Endometrium (tissue), 2 donors: ENCODE measurements around the gene TSPYL4.
"Not testable (repeated sequence)": the region's sequence is repeated elsewhere in the genome, so short reads cannot be mapped to it uniquely, and the experiment has no call there.

ENCODE experiments used
- FAIRE-seq: peaks from 2 replicates; lab custom pipeline; 2012; peaks lifted over from hg19 to GRCh38; lab: Jason Lieb, UNC
- donor health status: control.
- donor health status: control.

The TSPYL4 gene

GRCh38 chr6:116253505-116254296 lies at the start of gene TSPYL4:
TSPYL4 (minus strand) TSS chr6:116254075; CDS start chr6:116254008, 67 bp downstream.
- FAIRE-seq: peak; percentile 72

- FAIRE-seq: no peak
Measured at GRCh38 chr6:116301104-116301503, 47.2 kb upstream of the TSPYL4 start.

- FAIRE-seq: no peak
Measured at GRCh38 chr6:116300566-116300965, 46.7 kb upstream of the TSPYL4 start.

GRCh38 chr6:116298973-116299372 lies 45.1 kb upstream of the TSPYL4 start:
- no peak for FAIRE-seq

- FAIRE-seq: no peak
Measured at GRCh38 chr6:116298273-116298672, 44.4 kb upstream of the TSPYL4 start.

- FAIRE-seq: no peak
Measured at GRCh38 chr6:116292553-116292952, 38.7 kb upstream of the TSPYL4 start.

- FAIRE-seq: no peak
Measured at GRCh38 chr6:116291701-116292396, 38.0 kb upstream of the TSPYL4 start.

- FAIRE-seq: no peak
Measured at GRCh38 chr6:116290799-116291198, 36.9 kb upstream of the TSPYL4 start.

GRCh38 chr6:116289876-116290275 lies 36.0 kb upstream of the TSPYL4 start:
- FAIRE-seq: no peak

- peak; percentile 94 for FAIRE-seq
Measured at GRCh38 chr6:116287689-116288282, 33.9 kb upstream of the TSPYL4 start.

- FAIRE-seq: no peak
Measured at GRCh38 chr6:116286773-116287358, 33.0 kb upstream of the TSPYL4 start.

- not testable (repeated sequence) for FAIRE-seq
Measured at GRCh38 chr6:116284984-116285383, 31.1 kb upstream of the TSPYL4 start.

GRCh38 chr6:116283191-116283590 lies 29.3 kb upstream of the TSPYL4 start:
- FAIRE-seq: no peak

GRCh38 chr6:116282698-116283097 lies 28.8 kb upstream of the TSPYL4 start:
- no peak for FAIRE-seq

- FAIRE-seq: no peak
Measured at GRCh38 chr6:116280933-116281316, 27.1 kb upstream of the TSPYL4 start.

- no peak for FAIRE-seq
Measured at GRCh38 chr6:116280161-116280932, 26.5 kb upstream of the TSPYL4 start.

GRCh38 chr6:116279232-116280160 lies 25.6 kb upstream of the TSPYL4 start, which contains the start of gene TSPYL1:
TSPYL1 (minus strand) TSS chr6:116279930; CDS start chr6:116279830, 100 bp downstream.
- peak; percentile 96 for FAIRE-seq

GRCh38 chr6:116278854-116279231 lies 25.0 kb upstream of the TSPYL4 start:
- FAIRE-seq: no peak

GRCh38 chr6:116278481-116278829 lies 24.6 kb upstream of the TSPYL4 start:
- FAIRE-seq: no peak

- FAIRE-seq: no peak
Measured at GRCh38 chr6:116277124-116277523, 23.2 kb upstream of the TSPYL4 start.
